WI38 (cell line): Measurements from ENCODE around the gene CRYGN.

ENCODE experiments used
- H3K4me3 ChIP-seq: 2 replicates; pipeline ENCODE4 v1.5.1; 2011; ENCODE audit warnings: low read depth, mild to moderate bottlenecking, control low read depth, low read length
- TF ChIP-seq, protein P1 (sequence below): IDR thresholded peaks from 2 replicates; pipeline ENCODE4 v1.5.1; 2012; ENCODE audit warnings: low read depth, mild to moderate bottlenecking, control low read depth, low read length

CRYGN gene

DNA sequence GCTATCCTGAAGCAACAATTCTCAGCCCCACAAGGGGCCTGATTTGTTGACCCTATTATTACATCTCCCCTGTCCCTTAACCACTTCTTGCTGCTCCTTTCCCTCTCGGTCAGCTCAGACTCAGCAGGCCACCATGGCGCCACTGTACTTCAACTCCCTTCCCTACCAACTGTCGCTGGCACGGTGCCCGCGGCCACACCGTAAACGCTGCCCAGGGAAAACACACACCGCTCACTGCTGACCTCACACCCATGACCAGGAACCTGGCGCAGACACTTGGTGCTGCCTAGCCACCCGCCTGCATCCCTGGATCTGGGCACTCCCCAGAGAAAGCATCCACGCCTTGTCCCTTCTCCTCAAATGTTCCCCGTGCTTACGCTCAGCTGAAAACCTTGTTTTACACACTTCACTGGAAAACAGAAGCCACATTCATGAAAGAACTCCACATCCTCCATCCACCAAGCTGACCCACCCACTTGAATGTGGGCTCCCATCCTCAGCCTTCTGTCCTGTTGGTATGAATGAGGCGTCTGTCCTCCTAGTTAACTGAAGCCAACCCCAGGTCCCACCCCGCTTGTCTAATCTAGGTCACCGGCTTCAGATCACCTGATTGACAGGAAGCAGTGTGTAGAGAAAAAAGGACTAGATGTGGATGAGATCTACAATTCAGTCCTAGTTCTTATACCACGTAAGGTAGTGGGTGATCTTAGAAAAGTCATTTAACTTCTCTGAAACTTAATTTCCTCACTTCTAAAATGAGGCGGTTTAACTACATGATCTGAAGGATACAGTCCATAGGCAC is 28.5 kb upstream of the CRYGN start:
- TF ChIP-seq, protein P1, sequence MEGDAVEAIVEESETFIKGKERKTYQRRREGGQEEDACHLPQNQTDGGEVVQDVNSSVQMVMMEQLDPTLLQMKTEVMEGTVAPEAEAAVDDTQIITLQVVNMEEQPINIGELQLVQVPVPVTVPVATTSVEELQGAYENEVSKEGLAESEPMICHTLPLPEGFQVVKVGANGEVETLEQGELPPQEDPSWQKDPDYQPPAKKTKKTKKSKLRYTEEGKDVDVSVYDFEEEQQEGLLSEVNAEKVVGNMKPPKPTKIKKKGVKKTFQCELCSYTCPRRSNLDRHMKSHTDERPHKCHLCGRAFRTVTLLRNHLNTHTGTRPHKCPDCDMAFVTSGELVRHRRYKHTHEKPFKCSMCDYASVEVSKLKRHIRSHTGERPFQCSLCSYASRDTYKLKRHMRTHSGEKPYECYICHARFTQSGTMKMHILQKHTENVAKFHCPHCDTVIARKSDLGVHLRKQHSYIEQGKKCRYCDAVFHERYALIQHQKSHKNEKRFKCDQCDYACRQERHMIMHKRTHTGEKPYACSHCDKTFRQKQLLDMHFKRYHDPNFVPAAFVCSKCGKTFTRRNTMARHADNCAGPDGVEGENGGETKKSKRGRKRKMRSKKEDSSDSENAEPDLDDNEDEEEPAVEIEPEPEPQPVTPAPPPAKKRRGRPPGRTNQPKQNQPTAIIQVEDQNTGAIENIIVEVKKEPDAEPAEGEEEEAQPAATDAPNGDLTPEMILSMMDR, result no peak
- H3K4me3 ChIP-seq, result no peak overlapping the region

DNA sequence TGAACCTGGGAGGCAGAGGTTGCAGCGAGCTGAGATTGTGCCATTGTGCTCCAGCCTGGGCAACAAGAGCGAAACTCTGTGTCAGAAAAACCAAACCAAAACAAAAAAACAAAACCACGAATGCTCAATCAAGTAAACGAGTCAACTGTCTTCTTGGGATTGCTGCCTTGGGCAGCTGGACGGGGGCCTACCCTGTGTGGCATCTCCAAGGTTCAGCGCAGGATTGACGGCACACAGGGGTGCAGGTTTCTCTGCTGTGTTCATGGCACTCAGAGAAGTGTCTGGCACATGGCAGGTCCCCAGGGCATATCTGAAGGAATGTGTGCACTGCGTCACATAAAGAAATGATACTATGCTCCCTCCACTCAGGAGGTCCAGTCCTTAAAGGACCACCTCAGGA is 25.2 kb upstream of the CRYGN start:
- H3K4me3 ChIP-seq, result no peak overlapping the region
- TF ChIP-seq, protein P1, result no peak

DNA sequence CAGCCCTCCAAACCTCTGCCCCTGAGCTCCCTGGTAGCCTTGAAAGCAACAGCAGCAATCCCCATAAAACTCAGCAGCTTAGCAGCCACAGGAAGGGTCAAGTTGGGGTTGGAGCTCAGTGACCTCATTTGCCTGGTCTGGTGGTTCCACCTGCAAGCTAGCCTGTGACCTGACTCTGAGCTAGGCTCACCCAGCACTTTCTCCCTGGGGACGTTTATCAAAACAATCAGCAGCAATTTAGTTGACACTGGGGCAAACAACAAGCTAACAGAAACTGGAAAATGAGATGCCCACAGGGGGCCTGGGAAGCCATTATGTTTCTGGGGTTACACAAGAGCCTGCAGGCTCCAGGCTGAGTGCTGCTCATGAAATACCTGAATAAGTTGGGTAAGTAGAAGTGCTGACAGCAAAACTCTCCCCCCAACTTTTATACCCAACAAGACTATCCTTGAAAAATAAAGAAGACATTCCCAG is 22.4 kb upstream of the CRYGN start:
- TF ChIP-seq, protein P1, result no peak
- no peak overlapping the region for H3K4me3 ChIP-seq

DNA sequence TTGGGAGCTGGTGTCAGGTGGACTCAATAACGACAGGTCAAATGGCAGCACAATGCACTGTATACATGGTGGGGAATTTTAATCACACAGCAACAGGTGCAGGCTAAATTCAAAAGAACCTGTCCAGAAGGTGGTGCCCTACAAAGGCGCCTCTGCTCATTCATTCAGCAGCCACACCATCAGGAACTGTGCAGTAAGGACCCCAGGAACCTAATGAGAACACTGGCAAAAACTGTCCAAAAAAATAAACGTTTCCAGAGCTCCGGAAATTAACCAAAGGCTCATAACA is 21.9 kb upstream of the CRYGN start:
- TF ChIP-seq, protein P1, result no peak
- no peak overlapping the region for H3K4me3 ChIP-seq

DNA sequence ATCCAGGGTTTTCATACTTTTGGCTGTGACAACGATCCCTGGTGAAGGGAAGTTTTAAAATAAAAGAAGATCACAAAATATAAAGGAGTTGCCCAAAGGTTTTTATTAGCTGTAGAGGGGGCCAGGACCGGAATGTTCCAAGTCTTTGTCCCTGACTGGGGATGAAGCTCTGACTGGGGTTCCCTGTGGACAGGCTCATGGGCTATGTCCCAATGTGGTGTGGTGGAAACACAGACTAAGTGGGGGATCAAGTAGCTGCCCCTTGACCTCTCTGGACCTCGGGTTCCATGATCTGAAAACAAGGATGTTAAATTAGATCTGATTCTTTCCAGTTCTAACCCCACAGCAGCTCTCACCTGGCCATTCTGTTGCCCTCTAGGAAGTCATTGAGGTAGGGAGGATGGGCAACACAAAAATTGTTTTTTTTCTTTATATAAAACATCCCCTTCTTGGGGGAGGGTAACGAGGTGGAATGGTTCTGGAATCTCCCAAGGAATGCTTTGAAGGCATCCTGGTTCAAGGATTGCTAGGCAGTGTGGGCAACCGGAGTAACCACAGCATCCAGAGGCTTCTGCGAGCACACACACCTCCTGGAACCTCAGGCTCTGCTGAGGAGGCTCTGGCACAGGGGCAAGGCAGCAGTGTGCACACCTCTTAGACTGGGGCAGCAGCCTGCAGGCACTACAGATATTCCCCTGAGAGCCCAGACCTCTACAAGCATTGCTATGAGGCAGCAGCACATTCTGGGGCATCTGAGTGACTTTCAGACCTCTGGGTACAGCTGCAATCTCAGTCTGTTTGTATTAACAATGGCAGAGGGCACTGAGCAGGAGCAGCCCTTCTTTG is 21.4 kb upstream of the CRYGN start:
- TF ChIP-seq, protein P1, result no peak
- no peak overlapping the region for H3K4me3 ChIP-seq

DNA sequence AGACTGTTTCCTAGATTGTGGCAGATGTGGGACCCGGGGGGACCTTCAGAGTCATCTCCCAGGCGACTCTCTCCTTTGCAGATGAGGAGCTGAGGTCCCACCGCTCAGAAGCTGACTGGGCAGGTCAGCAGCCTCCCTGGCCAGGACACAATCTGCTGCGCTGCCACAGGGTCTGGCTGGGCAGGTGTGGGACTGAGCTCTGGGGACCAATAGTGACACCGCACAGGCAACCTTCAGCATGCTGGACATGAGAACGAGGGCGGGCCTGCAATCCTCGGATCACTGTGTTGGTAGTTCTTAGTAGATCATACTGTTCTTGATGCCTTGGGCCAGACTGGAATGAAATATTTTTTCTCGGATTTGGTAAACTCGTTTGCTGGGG is 20.5 kb upstream of the CRYGN start:
- TF ChIP-seq, protein P1, result no peak
- peak overlapping the region; percentile 29 for H3K4me3 ChIP-seq

DNA sequence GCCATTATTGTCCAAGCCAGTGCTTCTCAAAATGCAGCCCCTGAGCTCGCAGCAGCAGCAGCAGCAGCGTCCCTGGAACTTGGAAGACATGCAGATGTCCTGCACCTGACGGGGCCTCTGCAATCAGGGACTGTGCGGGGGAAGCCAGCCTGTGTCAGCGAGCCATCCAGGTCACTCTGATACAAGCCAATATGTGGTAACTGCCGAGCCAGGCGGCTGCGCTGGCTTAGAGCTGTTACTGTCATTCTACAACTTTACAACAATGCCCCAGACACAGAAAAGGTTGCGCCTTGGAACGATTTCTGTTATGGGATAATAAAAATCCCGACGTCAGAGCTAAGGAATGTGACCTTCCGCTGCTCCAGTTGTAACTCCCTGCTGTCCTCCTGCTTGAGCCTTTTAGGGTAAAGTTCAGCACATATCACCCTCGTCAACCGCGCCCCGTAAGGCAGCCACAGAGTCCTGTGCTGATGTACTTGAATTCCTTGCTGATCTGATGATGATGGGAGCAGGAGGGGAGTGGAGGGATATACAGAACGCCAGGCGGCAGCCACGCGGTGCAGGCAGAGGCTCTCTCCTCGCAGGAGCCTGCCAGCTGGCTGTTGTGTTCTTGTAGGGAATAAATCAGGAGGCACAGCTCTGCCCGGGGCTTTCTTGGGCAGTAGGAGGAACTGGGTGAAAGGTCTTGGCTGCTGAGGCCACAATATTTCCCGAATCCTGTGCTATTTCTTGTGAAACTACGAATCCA is 20.0 kb upstream of the CRYGN start:
- H3K4me3 ChIP-seq, result peak overlapping the region; percentile 29
- TF ChIP-seq, protein P1, result peak; percentile 46; the same call in 1 of the 2 replicates
